Endodermal cell (in vitro differentiated cells): ENCODE data around the gene PMS2. TPM values are rescaled to one million over a fixed set of nuclear protein-coding genes. Genes with fewer than 3 reads are reported as not detected.
"Not testable (repeated sequence)": the region's sequence is repeated elsewhere in the genome, so short reads cannot be mapped to it uniquely, and the experiment has no call there.

Source experiments
- DNase-seq: peaks from one replicate; pipeline ENCODE4 v3.0.0-alpha.2; 2017
- H3K27ac ChIP-seq: 2 replicates; pipeline ENCODE4 v1.5.1; 2013; ENCODE audit warnings: mild to moderate bottlenecking, low read depth, low read length, moderate library complexity
- H3K27me3 ChIP-seq: 2 replicates; pipeline ENCODE4 v1.6.1; 2013; ENCODE audit warnings: mild to moderate bottlenecking, low read length, moderate library complexity; ENCODE audit not compliant: insufficient read depth, control insufficient read depth, poor library complexity, severe bottlenecking
- H3K36me3 ChIP-seq: 2 replicates; pipeline ENCODE4 v1.7.0; 2013; ENCODE audit warnings: mild to moderate bottlenecking, low read length, moderate library complexity; ENCODE audit not compliant: control insufficient read depth, insufficient read depth
- H3K4me1 ChIP-seq: one replicate; pipeline ENCODE4 v1.7.0; 2013; ENCODE audit warnings: low read length; ENCODE audit not compliant: control insufficient read depth, insufficient read depth
- H3K4me3 ChIP-seq: 2 replicates; pipeline ENCODE4 v1.5.1; 2013; ENCODE audit warnings: mild to moderate bottlenecking, low read length, moderate library complexity
- H3K9ac ChIP-seq: 2 replicates; pipeline ENCODE4 v1.6.1; 2013; ENCODE audit warnings: mild to moderate bottlenecking, low read length, moderate library complexity; ENCODE audit not compliant: poor library complexity, severe bottlenecking; ENCODE audit errors: extremely low read depth
- H3K9me3 ChIP-seq: 2 replicates; pipeline ENCODE4 v1.6.1; 2013; ENCODE audit warnings: mild to moderate bottlenecking, low read length, moderate library complexity; ENCODE audit not compliant: control insufficient read depth
- H3K27ac Mint-ChIP-seq: 2 replicates; pipeline ENCODE4 v1.8.0; 2020; ENCODE audit warnings: mixed read lengths
- H3K27me3 Mint-ChIP-seq: 2 replicates; pipeline ENCODE4 v1.8.0; 2021; ENCODE audit warnings: mild to moderate bottlenecking, mixed read lengths; ENCODE audit not compliant: insufficient read depth
- H3K36me3 Mint-ChIP-seq: 2 replicates; pipeline ENCODE4 v1.8.0; 2020; ENCODE audit warnings: low read depth, mixed read lengths
- H3K4me1 Mint-ChIP-seq: 2 replicates; pipeline ENCODE4 v1.8.0; 2020; ENCODE audit warnings: mixed read lengths
- H3K4me3 Mint-ChIP-seq: 2 replicates; pipeline ENCODE4 v1.8.0; 2020; ENCODE audit warnings: mild to moderate bottlenecking, moderate library complexity, mixed read lengths
- H3K9me3 Mint-ChIP-seq: 2 replicates; pipeline ENCODE4 v1.8.0; 2020; ENCODE audit warnings: mild to moderate bottlenecking, mixed read lengths
- CTCF ChIP-seq: fragments of 200-600 bp; sonication (generic); conservative IDR thresholded peaks from 2 replicates; pipeline ENCODE4 v1.5.0; 2021; ENCODE audit warnings: antibody characterized with exemption, mild to moderate bottlenecking
- WGBS, 2 experiments: methylation state at CpG; one replicate each; pipeline versions ENCODE4 v1.1.5 to v1.1.7; 2013; ENCODE audit warnings: missing lambda C conversion rate in 2 of 2, mixed read lengths in 1 of 2; ENCODE audit not compliant: insufficient coverage in 1 of 2, insufficient read length in 1 of 2; 5-methylcytosine and 5-hydroxymethylcytosine counted together
- total RNA-seq, 2 donors: library from RNA; stranded (reverse); fragmentation: NEBNext Ultra II Directional in 1 of 2; extraction: Animal tissue kit (Norgen Biotek cat#: 25700) in 1 of 2; gene quantifications; 2 replicates in 1 of 2; 3 replicates in 1 of 2; pipeline ENCODE4 v1.2.1, GENCODE V29; 2021

Gene PMS2
- total RNA-seq, 2 donors from 2014 or later: 19.6 to 22.1 TPM

GRCh38 chr7:6056616-6057015 is 47.8 kb upstream of the PMS2 start:
- Mint-ChIP-seq H3K36me3 (peaks cover 24% of the 10 kb centered on the region), H3K9me3 (no peaks in the 10 kb centered on the region), H3K4me1 (peaks cover 10% of the 10 kb centered on the region), H3K27ac (no peak overlapping the region), H3K27me3 (no peaks in the 10 kb centered on the region), H3K4me3 (no peak overlapping the region)
- TF ChIP-seq CTCF: no peak
- H3K4me1 ChIP-seq: peaks cover 3% of the 10 kb centered on the region
- no peak for DNase-seq
- H3K9me3 ChIP-seq: no peaks in the 10 kb centered on the region
- no peaks in the 10 kb centered on the region for H3K27me3 ChIP-seq
- H3K4me3 ChIP-seq: peak overlapping the region; percentile 86
- WGBS, 2 experiments: 95% methylated on average over 1 of the region's 1 CpG; no CpG with 5 or more reads in 1 of the 2 experiments
- no peak overlapping the region for H3K27ac ChIP-seq
- peaks cover 35% of the 10 kb centered on the region for H3K36me3 ChIP-seq
- H3K9ac ChIP-seq: no peak overlapping the region

- not testable (repeated sequence) for H3K9me3 ChIP-seq, H3K9ac ChIP-seq, DNase-seq, H3K4me1 ChIP-seq, H3K4me3 Mint-ChIP-seq, H3K27me3 ChIP-seq, H3K9me3 Mint-ChIP-seq, H3K27me3 Mint-ChIP-seq, H3K27ac ChIP-seq, H3K4me1 Mint-ChIP-seq, H3K4me3 ChIP-seq
- 90 to 97% methylated on average over 8 to 9 of the region's 9 CpGs for WGBS, 2 experiments
- Mint-ChIP-seq H3K27ac (peak overlapping the region; percentile 23), H3K36me3 (peaks cover 52% of the 10 kb centered on the region)
- H3K36me3 ChIP-seq: peaks cover 66% of the 10 kb centered on the region
Observed at GRCh38 chr7:6051185-6051584, 42.3 kb upstream of the PMS2 start.

- H3K27ac ChIP-seq: no peak overlapping the region
- H3K9ac ChIP-seq: no peak overlapping the region
- no peaks in the 10 kb centered on the region for H3K4me1 ChIP-seq
- Mint-ChIP-seq H3K4me1 (no peaks in the 10 kb centered on the region), H3K36me3 (peaks cover 57% of the 10 kb centered on the region), H3K9me3 (no peaks in the 10 kb centered on the region), H3K27ac (no peak overlapping the region), H3K4me3 (no peak overlapping the region), H3K27me3 (no peaks in the 10 kb centered on the region)
- no peak for TF ChIP-seq CTCF
- H3K9me3 ChIP-seq: no peaks in the 10 kb centered on the region
- 93% methylated on average over 2 of the region's 4 CpGs; no CpG with 5 or more reads in 1 of the 2 experiments for WGBS, 2 experiments
- no peak for DNase-seq
- no peak overlapping the region for H3K4me3 ChIP-seq
- no peaks in the 10 kb centered on the region for H3K27me3 ChIP-seq
- peaks cover 72% of the 10 kb centered on the region for H3K36me3 ChIP-seq
Observed at GRCh38 chr7:6049780-6050179, 40.9 kb upstream of the PMS2 start.

GRCh38 chr7:6035686-6036085 is 26.8 kb upstream of the PMS2 start:
- no peak overlapping the region for H3K4me3 Mint-ChIP-seq
- H3K4me3 ChIP-seq: no peak overlapping the region
- 95 to 96% methylated on average over 12 to 13 of the region's 13 CpGs for WGBS, 2 experiments
- peaks cover 78% of the 10 kb centered on the region for H3K36me3 Mint-ChIP-seq
- H3K36me3 ChIP-seq: peaks cover 88% of the 10 kb centered on the region
- peak; percentile 22 for DNase-seq
- no peak overlapping the region for H3K27ac Mint-ChIP-seq
- no peaks in the 10 kb centered on the region for H3K9me3 Mint-ChIP-seq
- H3K4me1 ChIP-seq: no peaks in the 10 kb centered on the region
- no peaks in the 10 kb centered on the region for H3K27me3 Mint-ChIP-seq
- no peak overlapping the region for H3K27ac ChIP-seq
- TF ChIP-seq CTCF: no peak
- no peaks in the 10 kb centered on the region for H3K9me3 ChIP-seq
- no peaks in the 10 kb centered on the region for H3K27me3 ChIP-seq
- H3K4me1 Mint-ChIP-seq: no peaks in the 10 kb centered on the region
- H3K9ac ChIP-seq: no peak overlapping the region
